HT-29 (cell line): ENCODE measurements around the gene PCDHB16. TPM values are rescaled to one million over a fixed set of nuclear protein-coding genes. Genes with fewer than 3 reads are reported as not detected.
"Not testable (repeated sequence)": the region's sequence is repeated elsewhere in the genome, so short reads cannot be mapped to it uniquely, and the experiment has no call there.

ENCODE experiments used
- DNase-seq: peaks from one replicate; pipeline ENCODE4 v3.0.0-alpha.2; 2015; ENCODE audit warnings: low spot score
- total RNA-seq: library from RNA; depleted of rRNA; stranded (reverse); fragments of >200 nt; shearing (Covaris generic); gene quantifications from 2 replicates; pipeline ENCODE4 v1.2.3, GENCODE V29; 2014; rRNA removed

The PCDHB16 gene
- total RNA-seq, 1 experiment from 2014 or later, result 0.69 TPM

GRCh38 chr5:141225421-141225820, 43.2 kb downstream of the PCDHB16 start:
- not testable (repeated sequence) for DNase-seq

GRCh38 chr5:141234109-141234667, 52.0 kb downstream of the PCDHB16 start:
- no peak for DNase-seq

Other genes with a start within 250 kb of the PCDHB16 start
- gene PCDHAC2, start 215.9 kb upstream of the PCDHB16 start, total RNA-seq, result 0.03 and 0.10 TPM in 2 replicates
- gene PCDHB1, start 131.0 kb upstream of the PCDHB16 start, total RNA-seq, result not detected in 2 replicates
- 0.13 TPM in 1 of 2 replicates, not detected in the other for gene PCDHB2, start 87.8 kb upstream of the PCDHB16 start, total RNA-seq
- 0.03 TPM in 1 of 2 replicates, not detected in the other for gene PCDHB3, start 81.9 kb upstream of the PCDHB16 start, total RNA-seq
- gene PCDHB4, start 60.6 kb upstream of the PCDHB16 start, total RNA-seq, result not detected in 2 replicates
- not detected in 2 replicates for gene PCDHB5, start 47.2 kb upstream of the PCDHB16 start, total RNA-seq
- not detected in 2 replicates for gene PCDHB6, start 32.3 kb upstream of the PCDHB16 start, total RNA-seq
- gene PCDHB7, start 9.7 kb upstream of the PCDHB16 start, total RNA-seq, result 0.05 TPM in 2 replicates
- gene PCDHB8, start 4.6 kb upstream of the PCDHB16 start, total RNA-seq, result 0.16 TPM in 1 of 2 replicates, not detected in the other
- 0.03 and 0.25 TPM in 2 replicates for gene PCDHB9, start 4.8 kb downstream of the PCDHB16 start, total RNA-seq
- gene PCDHB10, start 10.0 kb downstream of the PCDHB16 start, total RNA-seq, result 0.05 TPM in 1 of 2 replicates, not detected in the other
- 0.23 TPM in 1 of 2 replicates, not detected in the other for gene PCDHB11, start 17.2 kb downstream of the PCDHB16 start, total RNA-seq
- 0.13 and 0.18 TPM in 2 replicates for gene PCDHB12, start 26.3 kb downstream of the PCDHB16 start, total RNA-seq
- 0.05 and 0.15 TPM in 2 replicates for gene PCDHB13, start 31.5 kb downstream of the PCDHB16 start, total RNA-seq
- 0.18 and 0.31 TPM in 2 replicates for gene PCDHB14, start 41.0 kb downstream of the PCDHB16 start, total RNA-seq
- 0.05 and 0.20 TPM in 2 replicates for gene PCDHB15, start 63.0 kb downstream of the PCDHB16 start, total RNA-seq
- 0.33 TPM in 1 of 2 replicates, not detected in the other for gene SLC25A2, start 121.7 kb downstream of the PCDHB16 start, total RNA-seq
- 36.5 and 44.4 TPM in 2 replicates for gene TAF7, start 138.4 kb downstream of the PCDHB16 start, total RNA-seq
- 0.21 and 0.61 TPM in 2 replicates for gene PCDHGA1, start 148.1 kb downstream of the PCDHB16 start, total RNA-seq
- gene PCDHGA2, start 156.4 kb downstream of the PCDHB16 start, total RNA-seq, result 0.03 and 0.05 TPM in 2 replicates
- 0.10 TPM in 1 of 2 replicates, not detected in the other for gene PCDHGA3, start 161.4 kb downstream of the PCDHB16 start, total RNA-seq
- gene PCDHGB1, start 167.7 kb downstream of the PCDHB16 start, total RNA-seq, result 0.10 and 0.23 TPM in 2 replicates
- gene PCDHGA4, start 172.6 kb downstream of the PCDHB16 start, total RNA-seq, result 0.05 TPM in 1 of 2 replicates, not detected in the other
- 0.26 TPM in 1 of 2 replicates, not detected in the other for gene PCDHGB2, start 177.6 kb downstream of the PCDHB16 start, total RNA-seq
- 0.13 TPM in 2 replicates for gene PCDHGA5, start 181.8 kb downstream of the PCDHB16 start, total RNA-seq
- 0.41 and 0.47 TPM in 2 replicates for gene PCDHGB3, start 187.9 kb downstream of the PCDHB16 start, total RNA-seq
- 0.21 and 0.48 TPM in 2 replicates for gene PCDHGA6, start 191.5 kb downstream of the PCDHB16 start, total RNA-seq
- 0.03 TPM in 1 of 2 replicates, not detected in the other for gene PCDHGA7, start 200.4 kb downstream of the PCDHB16 start, total RNA-seq
- 0.05 TPM in 1 of 2 replicates, not detected in the other for gene PCDHGB4, start 205.3 kb downstream of the PCDHB16 start, total RNA-seq
- 0.10 TPM in 1 of 2 replicates, not detected in the other for gene PCDHGA8, start 210.2 kb downstream of the PCDHB16 start, total RNA-seq
- not detected in 2 replicates for gene PCDHGB5, start 215.6 kb downstream of the PCDHB16 start, total RNA-seq
- gene PCDHGA9, start 220.4 kb downstream of the PCDHB16 start, total RNA-seq, result 0.31 and 0.50 TPM in 2 replicates
- 0.18 and 0.33 TPM in 2 replicates for gene PCDHGB6, start 225.6 kb downstream of the PCDHB16 start, total RNA-seq
- 2.8 and 4.3 TPM in 2 replicates for gene PCDHGA10, start 230.6 kb downstream of the PCDHB16 start, total RNA-seq
- 0.66 and 2.1 TPM in 2 replicates for gene PCDHGB7, start 235.3 kb downstream of the PCDHB16 start, total RNA-seq
- 0.13 and 0.64 TPM in 2 replicates for gene PCDHGA11, start 238.7 kb downstream of the PCDHB16 start, total RNA-seq
- gene PCDHGA12, start 248.1 kb downstream of the PCDHB16 start, total RNA-seq, result 0.13 and 0.37 TPM in 2 replicates